ENCODE measurements around the gene SND1.
"Not testable (repeated sequence)": the region's sequence is repeated elsewhere in the genome, so short reads cannot be mapped to it uniquely, and the experiment has no call there.

SND1 gene

DNA sequence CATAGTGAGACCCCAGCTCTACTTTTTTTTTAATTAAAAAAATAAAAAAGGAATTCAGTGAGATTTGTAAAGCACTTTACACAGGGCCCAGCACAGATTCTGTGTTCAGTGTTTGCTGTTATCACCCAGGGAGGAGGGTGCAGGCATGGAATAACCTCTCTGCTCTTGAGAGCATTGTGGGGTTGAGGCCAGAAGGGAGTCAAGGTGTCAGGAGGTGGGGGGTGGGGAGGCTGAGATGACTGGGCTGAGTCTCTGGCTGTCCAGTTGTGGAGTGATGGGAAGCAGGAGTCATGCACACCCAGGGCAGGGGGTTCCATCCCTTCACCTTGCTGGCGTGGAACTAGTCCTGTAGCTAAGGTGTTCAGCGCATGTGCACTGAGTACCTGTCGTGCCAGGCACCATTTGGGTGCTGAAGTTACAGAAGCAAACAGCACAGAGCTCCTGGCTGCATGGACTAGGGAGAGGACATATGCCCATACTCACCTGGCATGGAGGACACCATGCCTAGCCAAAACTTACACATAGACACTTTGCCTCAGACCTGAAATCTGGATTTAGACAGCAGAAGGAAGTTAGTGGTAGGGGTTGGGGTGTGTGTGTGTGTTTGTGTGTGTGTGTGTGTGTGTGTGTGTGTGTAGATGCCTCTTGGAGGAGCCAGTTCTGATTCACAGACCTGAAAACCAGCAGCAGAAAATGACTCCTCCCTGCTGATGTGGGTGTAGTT is 448.4 kb downstream of the SND1 start:
- no peak for DNase-seq (ENCODE audit: low read depth)

DNA sequence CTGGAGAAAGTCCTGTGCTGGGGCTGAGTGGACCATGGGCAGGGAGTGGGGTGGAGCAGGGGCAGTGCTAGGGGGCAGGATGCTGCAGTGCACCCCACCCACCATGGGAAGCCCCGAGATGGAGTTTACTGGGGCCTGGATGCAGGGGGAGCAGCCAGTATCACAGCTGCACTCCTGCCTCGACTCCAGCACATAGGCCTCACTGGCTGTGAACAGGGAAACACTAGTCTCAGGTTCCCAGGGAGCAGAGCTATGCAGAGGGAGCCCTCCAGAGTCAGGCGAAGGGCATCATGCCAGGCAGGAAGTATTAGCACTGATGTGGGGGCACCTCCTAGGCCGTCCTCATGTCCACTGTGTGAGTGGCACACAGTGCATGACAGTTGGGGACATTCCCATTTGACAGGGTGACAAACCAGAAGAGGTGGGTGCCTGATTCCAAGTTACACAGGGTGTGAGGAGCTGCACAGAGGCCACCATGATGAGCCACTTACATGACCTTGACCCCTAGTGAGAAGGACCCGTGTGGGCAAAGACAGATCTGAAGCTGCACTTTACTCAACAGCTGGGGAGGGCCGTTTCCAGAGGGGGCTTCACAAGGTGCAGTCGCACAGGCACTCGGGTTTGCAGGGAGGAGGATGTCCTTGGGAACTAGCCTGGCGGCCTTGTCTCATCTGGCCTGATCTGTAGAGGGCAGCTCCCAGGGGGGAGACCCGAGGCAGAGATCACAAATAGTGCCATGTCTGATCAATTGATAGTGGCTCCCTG is 449.1 kb downstream of the SND1 start:
- no peak for DNase-seq (ENCODE audit: low read depth)

DNA sequence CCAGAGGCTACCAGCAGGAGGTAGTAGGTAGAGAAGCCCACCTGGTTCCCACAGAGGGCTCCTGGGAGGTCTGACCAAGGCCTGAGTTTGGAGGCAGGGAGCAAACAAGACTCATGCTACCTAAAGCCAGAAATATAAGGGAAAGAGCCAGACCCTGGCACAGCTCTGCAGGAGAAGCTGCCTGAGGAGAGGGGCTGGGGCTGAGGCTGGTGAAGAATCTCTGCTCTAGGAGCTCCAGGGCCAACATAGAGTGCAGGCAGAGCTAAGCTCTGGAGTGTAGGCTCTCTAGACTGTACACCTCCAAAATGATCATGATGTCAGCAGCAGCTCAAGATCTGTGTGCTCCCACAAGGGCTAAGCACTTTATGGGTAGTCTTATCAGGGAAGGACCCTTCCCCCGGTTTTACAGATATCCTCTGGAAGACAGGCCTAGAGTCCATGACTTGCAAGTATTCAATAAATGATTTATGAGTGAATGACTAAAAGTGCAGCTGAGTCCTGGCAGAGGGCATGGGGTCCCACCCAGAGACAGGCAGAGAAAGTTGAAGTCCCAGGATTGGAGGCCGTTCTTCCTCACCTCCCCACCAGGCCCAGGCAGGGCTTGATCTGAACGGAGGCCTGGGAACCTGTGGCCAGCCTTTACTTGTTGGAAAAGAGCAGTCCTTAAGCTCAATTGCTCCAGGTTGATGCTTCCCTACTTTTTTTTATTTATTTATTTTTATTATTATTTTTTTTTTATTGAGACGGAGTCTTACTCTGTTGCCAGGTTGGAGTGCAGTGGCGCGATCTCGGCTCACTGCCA is 450.7 kb downstream of the SND1 start:
- DNase-seq (ENCODE audit: low read depth): no peak

DNA sequence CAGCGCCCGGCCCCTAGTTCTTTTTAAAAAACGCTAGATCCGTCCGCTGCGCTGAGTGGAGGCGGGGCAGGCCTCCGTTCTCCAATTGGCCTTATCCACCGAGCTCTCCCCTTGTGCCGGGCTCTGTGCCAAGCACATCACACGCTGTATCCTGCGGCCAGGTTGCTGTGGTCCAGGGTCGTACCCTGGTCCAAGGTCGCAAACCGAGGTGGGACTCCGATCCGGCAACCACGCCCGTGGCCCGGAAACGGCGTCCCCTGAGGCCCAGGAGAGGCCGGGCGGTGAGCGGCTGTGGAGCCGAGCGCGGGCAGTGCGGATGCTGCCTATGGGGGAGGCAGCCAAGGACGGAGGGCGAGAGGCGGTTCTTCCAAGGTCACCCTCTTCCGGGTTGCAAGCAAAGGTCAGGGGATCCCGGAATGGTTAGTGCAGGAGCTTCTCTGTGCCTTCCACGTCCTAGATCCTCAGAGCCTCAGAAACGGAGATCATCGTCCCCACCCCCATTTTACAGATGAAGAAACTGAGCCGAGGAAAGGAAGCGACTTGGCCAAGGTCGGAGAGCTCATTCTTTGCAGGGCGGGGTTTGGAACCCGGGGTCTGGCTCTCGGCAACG is 451.6 kb downstream of the SND1 start:
- DNase-seq (ENCODE audit: low read depth): no peak

DNA sequence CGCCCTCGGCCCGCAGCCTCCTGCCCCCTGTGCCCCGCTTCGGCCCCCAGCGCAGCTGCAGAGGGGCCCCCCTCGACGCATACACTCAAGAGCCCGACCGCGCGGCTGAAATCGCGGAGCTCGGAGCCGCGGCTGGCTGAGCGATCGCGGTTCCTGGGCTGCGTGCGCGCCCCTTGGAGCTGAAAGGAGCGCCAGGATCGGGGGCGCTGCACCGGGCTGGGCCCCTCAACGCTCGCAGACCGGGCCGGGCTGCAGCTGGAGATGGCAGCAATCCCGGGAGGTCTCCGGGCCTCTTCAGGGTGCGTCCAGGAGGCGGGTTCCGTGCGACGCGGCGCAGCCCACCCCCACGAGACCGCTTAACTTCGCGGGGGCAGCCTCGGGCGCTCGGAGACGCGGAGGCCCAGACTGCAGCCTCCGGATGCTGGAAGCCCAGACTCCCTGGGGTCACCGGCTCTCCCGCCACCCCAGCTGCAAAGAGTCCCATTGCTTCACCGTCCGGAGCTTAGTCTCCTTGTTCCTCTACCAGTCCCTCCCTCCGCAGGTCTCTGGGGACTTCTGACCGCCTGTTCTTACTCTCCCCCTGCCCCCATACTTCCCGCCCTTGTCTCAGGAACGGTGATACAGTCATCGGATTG is 452.2 kb downstream of the SND1 start:
- DNase-seq (ENCODE audit: low read depth): no peak

DNA sequence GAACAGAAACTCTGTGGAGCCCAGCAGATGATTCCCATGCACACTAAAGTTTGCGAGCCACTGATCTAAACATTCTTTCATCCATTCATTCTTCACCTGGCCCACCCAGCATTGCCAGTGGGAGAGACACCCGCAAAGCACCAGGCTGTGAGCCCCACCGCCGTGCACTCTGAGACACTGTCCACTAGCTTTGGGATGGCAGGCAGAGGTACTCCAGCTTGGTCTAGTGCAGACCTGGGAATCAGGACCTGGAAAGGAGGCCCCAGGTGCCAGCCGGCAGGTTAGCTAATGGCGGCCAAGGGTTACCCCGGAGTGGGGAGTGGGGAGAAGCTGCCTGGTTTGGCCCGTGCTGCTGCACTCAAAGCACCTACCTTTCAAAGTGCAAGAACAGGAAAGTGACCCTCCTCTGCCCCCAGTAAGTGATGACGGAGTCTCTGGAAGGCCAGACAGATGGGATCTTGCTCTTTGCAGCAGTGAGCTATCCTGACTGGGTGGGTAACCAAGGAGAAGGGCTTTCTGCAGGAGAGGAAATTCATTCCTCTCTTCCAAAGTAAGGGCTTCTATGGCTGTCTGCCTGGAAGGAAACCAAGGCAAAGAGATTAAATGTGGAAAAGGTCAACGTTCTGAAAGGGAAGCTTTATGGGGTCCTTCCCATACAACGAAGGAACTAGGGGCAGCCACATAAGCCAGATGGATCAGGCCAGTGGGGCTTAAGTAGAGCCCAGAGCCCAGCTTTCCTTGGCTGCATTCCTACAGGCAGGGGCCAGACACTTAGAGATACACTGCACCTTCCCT is 453.4 kb downstream of the SND1 start:
- DNase-seq (ENCODE audit: low read depth): no peak

DNA sequence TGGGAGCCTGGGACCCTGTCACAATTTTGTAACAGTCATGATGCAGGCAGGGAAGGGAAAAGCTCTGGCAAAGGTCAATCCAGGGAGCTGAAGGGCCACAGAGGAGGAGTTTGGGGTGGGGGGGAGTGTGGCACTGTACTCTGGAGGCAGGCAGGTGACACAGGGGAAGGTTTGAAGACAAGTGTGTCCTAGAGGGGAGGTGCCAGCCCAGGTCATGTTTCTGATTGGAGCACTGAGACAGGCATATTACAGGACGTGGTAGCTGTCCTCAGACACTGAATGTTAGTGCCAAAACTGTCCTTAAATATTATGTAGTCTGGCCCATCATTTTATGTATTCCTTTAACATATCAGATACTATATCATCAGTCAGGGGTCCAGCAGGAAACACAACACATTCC is 454.8 kb downstream of the SND1 start:
- DNase-seq (ENCODE audit: low read depth): no peak

DNA sequence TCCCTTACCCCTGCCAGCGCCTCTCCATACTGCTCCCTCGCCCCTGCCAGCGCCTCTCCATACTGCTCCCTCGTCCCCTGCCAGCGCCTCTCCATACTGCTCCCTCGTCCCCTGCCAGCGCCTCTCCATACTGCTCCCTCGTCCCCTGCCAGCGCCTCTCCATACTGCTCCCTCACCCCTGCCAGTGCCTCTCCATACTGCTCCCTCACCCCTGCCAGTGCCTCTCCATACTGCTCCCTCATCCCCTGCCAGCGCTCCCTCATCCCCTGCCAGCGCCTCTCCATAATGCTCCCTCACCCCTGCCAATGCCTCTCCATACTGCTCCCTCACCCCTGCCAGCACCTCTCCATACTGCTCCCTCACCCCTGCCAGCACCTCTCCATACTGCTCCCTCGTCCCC is 455.5 kb downstream of the SND1 start:
- not testable (repeated sequence) for DNase-seq (ENCODE audit: low read depth)

DNA sequence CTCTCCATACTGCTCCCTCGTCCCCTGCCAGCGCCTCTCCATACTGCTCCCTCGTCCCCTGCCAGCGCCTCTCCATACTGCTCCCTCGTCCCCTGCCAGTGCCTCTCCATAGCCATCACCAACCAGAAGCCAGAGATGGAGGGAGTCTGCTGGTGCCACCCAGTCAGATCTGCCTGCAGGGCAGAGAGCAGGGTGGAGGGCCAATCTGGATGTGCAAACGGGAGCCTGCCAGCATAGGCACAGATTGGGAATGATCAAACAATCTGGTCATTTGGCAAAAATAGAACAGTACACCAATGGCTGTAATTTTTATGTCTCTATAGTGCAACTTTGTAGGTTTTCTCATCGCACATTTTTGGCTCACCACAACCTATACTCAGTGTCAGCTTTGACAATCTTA is 456.1 kb downstream of the SND1 start:
- no peak for DNase-seq (ENCODE audit: low read depth)

DNA sequence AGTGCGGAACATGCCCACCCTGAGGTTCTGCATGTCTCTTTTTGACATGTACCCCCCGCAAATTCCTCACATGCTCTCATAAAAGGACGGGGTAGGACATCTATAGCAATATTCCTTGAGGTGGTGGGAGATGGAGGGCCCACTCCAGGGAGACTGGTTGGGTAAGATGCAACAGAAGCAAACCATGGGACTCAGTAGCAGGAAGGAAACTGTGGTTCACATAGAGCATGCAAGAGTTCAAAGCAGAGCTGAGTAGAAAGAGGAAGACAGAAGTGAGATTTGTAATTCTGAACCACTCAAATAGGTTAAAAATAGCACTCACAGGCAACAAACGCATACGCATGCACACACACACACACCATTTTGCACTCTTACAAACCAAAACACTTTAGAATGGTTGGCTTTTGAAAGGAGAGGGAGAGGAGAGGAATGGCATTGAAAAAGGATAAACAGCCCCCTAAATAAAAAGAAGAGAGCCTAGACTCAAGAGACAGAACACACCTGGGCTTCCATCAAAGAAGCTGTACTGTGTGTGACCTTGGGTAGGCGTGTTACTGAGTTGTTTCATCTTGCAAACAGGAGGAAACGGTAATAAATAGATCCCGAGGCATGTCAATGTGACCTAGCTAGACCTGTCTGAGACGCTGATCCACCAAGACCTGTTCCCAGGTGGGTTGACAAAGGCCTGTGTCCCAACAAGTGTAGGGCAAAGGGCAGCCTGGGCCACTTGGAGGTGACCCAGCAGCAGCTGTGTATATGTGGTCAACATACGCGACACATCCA is 456.8 kb downstream of the SND1 start:
- no peak for DNase-seq (ENCODE audit: low read depth)

DNA sequence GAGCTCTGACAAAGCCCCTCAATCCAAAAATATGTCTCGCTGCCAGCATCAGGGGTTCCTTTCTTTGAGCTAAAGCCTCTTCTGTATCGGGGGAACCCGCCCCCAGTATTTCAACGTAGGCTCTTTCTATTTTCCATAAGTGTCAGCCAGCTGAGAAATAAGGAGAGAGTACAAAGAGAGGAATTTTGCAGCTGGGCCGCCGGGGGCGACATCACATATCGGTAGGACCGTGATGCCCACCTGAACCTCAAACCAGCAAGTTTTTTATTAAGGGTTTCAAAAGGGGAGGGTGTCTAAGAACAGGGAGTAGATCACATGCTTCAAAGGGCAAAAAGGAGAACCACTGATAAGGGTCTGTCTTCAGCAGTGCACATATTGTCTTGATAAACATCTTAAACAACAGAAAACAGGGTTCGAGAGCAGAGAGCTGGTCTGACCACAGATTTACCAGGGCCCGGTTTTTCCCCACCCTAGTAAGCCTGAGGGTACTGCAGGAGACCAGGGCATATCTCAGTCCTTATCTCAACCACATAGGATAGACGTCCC is 457.5 kb downstream of the SND1 start:
- DNase-seq (ENCODE audit: low read depth): not testable (repeated sequence)

DNA sequence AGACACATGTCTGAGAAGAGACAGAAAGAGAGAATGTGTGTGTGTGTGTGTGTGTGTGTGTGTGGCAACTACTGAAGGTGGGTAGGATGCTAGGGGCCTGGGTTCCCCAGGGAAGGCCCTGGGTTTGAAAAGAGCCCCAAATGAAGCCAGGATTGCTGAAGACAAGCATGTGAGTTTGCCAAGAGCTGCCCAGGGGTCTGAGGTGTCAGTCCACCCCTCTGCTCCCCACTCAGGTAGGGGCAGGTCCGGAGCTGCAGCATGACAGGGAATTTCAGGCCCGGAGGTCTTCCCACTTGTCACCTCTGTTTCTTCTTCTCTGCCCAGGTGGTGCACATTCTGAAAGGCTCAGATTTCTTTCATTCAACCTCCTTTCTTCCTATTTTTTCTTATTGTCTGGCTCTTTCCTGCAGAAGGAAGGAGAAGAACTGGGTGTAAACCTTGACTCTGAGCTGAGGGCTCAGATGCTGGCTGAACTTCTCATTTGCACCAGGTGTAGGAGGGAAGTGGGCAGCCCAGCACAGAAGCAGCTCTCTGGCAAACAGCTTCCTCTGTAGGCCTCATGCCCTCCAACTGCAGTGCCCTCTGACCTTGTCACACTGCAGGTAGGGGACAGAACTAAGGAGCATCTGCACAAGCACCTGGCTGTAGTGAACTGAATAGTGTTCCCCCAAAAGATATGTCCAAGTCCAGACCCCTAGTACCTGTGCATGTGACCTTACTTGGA is 458.8 kb downstream of the SND1 start:
- no peak for DNase-seq (ENCODE audit: low read depth)

DNA sequence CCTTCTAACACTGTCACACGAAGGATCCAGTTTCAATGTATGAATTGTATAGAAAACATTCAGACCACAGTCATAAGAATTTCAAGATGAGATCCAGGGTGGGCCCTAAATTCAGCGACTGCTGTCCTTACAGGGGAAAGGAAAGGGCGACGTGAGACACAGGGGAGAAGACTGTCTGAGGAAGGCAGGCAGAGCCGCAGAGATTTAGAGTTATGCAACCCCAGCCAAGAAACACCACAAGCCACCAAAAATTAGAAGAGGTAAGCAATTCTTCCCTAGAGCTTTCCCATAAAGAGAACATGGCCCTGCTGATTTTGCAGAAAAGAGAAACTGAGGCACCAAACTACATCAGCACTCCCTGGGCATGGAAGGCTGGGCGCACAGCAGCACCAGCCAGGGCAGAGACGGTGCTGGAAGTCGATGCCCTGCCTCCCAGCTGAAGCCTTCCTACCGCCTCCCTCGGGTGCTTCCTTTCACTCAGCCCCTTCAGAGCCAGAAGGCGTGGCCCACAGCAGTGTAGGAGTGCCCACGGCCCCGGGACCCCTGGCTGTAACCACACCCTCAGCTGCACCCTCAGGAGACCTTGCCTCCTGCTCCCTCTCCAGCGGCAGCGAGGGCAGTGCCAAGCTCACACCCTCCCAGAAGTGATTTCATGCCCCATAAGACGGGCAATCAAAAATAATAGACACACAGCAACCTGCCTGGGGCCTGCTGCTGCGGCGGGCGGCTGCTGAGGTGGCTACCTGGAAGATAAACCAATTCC is 460.2 kb downstream of the SND1 start:
- no peak for DNase-seq (ENCODE audit: low read depth)

DNA sequence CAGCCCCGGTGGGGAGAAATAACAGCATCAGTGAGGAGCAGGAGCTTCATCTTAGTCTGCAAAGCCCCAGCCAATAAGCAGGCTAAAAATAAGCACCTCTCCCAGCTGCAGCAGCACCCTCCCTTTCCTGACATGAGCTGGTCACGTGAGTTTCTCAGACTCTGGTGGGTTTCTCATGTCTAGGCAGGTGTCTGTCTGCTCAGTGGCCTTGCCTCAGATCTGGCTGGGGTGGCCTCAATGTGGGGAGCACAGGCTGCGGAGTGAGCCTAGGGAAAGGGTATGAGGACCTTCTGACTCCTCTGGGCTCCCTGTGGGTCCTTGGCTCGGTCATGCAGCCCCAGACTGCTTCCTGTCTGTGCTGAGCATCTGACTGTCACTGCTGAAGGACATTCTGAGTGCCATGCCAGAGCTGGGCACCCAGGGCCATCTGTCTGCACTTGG is 460.8 kb downstream of the SND1 start:
- no peak for DNase-seq (ENCODE audit: low read depth)

DNA sequence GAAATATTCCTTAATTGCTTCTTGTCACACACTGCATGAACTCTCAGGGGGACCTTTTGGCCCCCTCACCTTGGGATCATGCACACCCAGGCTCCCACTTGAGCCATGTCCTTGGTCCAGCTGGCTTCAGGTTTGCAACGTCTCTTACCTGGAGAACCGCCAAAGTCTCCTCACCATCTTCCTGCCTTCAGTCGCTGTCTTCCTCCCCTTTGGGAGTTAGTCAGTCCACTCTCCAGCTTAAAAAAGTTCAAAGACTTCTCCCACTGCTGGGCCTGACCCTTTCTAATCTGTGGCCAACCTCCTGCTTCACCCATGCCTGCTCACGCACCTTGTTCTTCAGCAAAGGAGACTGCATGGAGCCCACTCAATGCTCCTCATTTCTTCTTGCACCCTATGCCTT is 461.8 kb downstream of the SND1 start:
- DNase-seq (ENCODE audit: low read depth): no peak

DNA sequence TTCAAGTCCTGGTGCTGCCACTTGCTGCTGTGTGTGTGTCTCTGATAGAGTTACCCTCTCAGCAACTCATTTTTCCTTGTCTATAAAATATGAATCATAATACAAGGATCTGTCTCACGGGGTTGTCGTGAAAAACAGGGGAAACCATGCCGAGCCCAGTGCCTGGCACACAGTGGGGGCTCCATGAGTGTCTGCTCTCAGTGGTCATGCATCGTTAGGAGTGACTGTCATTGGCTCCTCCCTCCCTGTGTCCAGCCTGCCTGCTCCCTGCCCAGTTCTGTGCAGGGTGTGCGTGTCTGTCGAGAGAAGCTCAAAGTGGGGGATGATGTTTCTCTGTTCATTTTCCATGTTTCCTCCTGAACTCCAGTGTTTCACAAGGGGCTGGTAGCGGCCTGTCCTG is 462.8 kb downstream of the SND1 start:
- no peak for DNase-seq (ENCODE audit: low read depth)

DNA sequence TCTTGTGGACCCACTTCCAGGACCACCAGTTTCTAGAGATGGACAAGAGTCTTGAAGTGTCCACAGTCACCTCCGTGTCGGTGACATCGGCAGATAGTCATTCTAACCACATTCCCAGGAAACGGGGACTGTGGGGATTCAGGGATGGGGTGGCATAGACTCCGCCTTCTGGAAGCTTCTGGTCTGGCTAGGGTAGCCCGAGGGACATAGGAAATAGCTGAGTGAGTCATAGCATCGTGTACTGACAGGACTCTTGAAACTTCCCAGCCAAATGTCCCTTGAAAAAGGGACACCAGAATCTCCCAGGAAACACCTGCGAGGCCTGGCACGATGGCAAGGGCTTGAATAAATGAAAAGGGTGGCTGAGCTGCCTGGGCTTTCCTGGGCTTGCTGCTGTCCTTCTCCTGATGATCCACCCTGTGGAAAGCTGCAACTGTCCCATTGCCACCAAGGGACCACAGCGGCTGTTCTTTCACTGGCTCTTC is 463.4 kb downstream of the SND1 start:
- DNase-seq (ENCODE audit: low read depth): no peak

Measured in iris pigment epithelial cell (primary cell).